A549 (cell line): ENCODE measurements around the gene CA10.

Source experiments
- HDAC2 ChIP-seq: fragments of 200-600 bp; sonication (generic); IDR thresholded peaks from 2 replicates; pipeline ENCODE4 v1.6.1; 2016
- REST ChIP-seq: fragments of 200-600 bp; sonication (generic); IDR thresholded peaks from 2 replicates; pipeline ENCODE4 v1.6.1; 2016; ENCODE audit warnings: antibody characterized with exemption, mild to moderate bottlenecking, moderate library complexity

GRCh38 chr17:51730303-51731050 lies 428.0 kb downstream of the CA10 start:
- TF ChIP-seq REST = no peak
- no peak for TF ChIP-seq HDAC2
